Mucosa of gallbladder (tissue), 1 donor: ENCODE measurements around the gene STAT5A. TPM values are rescaled to one million over a fixed set of nuclear protein-coding genes. Genes with fewer than 3 reads are reported as not detected.

Source experiments
- total RNA-seq: library from RNA; stranded (reverse); gene quantifications from one replicate; pipeline ENCODE4 v1.2.1, GENCODE V29; 2021
- donor health status: DM: no; HTN: no; CAD: no.

STAT5A gene
- total RNA-seq, 1 donor from 2014 or later = 30.8 TPM

Other genes with a start within 250 kb of the STAT5A start
- gene C17orf113, start 237.9 kb upstream of the STAT5A start, total RNA-seq = 1.6 TPM
- gene ZNF385C, start 190.0 kb upstream of the STAT5A start, total RNA-seq = 0.32 TPM
- gene DHX58, start 175.8 kb upstream of the STAT5A start, total RNA-seq = 26.8 TPM
- 58.4 TPM for gene KAT2A, start 167.1 kb upstream of the STAT5A start, total RNA-seq
- gene HSPB9, start 165.7 kb upstream of the STAT5A start, total RNA-seq = 0.29 TPM
- gene RAB5C, start 133.5 kb upstream of the STAT5A start, total RNA-seq = 150 TPM
- 0.06 TPM for gene KCNH4, start 107.4 kb upstream of the STAT5A start, total RNA-seq
- gene HCRT, start 103.0 kb upstream of the STAT5A start, total RNA-seq = not detected
- gene GHDC, start 94.0 kb upstream of the STAT5A start, total RNA-seq = 34.4 TPM
- 61.7 TPM for gene STAT5B, start 12.1 kb upstream of the STAT5A start, total RNA-seq
- 140 TPM for gene STAT3, start 99.9 kb downstream of the STAT5A start, total RNA-seq
- gene CAVIN1, start 134.8 kb downstream of the STAT5A start, total RNA-seq = 273 TPM
- gene ATP6V0A1, start 170.4 kb downstream of the STAT5A start, total RNA-seq = 179 TPM
- 51.1 TPM for gene NAGLU, start 247.7 kb downstream of the STAT5A start, total RNA-seq